Transverse colon (tissue), 3 donors: Measurements from ENCODE around the gene TMEM209.

Experiments used
- POLR2A ChIP-seq: fragments of 450-650 bp; IDR thresholded peaks from one replicate; pipeline ENCODE4 v1.6.1; 2016; ENCODE audit warnings: antibody characterized with exemption, mild to moderate bottlenecking, moderate library complexity
- TF ChIP-seq, protein P1 (sequence below), 5 experiments: fragments of 200-600 bp in 3 of 5; fragments of 450-650 bp in 2 of 5; sonication (generic) in 3 of 5; IDR thresholded peaks; 1 replicate in 2 of 5; 2 replicates in 3 of 5; pipeline ENCODE4 v1.5.1; 2016 to 2017; ENCODE audit warnings: antibody characterized with exemption in 5 of 5, inconsistent platforms in 3 of 5, mild to moderate bottlenecking in 2 of 5, moderate library complexity in 1 of 5

DNA sequence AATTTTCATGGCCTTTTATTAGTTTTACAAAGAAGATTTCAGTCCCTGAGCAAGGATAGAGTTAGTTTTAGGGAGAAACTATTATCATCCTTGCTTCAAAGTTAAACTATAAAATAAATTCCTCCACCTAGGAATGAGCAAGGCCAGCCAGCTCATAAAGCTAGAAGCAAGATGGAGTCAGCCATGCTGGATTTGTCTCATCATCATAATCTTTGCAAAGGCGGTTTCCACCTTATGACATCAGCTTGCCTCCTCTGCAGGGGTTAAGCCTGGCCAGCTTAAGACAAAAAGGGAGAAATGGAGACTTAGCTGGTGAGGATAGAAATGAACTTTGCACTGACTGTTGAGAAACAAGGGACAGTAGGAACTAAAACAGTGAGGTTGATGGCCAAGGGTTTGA lies 21.1 kb upstream of the TMEM209 start:
- no peak for TF ChIP-seq POLR2A
- TF ChIP-seq, protein P1, sequence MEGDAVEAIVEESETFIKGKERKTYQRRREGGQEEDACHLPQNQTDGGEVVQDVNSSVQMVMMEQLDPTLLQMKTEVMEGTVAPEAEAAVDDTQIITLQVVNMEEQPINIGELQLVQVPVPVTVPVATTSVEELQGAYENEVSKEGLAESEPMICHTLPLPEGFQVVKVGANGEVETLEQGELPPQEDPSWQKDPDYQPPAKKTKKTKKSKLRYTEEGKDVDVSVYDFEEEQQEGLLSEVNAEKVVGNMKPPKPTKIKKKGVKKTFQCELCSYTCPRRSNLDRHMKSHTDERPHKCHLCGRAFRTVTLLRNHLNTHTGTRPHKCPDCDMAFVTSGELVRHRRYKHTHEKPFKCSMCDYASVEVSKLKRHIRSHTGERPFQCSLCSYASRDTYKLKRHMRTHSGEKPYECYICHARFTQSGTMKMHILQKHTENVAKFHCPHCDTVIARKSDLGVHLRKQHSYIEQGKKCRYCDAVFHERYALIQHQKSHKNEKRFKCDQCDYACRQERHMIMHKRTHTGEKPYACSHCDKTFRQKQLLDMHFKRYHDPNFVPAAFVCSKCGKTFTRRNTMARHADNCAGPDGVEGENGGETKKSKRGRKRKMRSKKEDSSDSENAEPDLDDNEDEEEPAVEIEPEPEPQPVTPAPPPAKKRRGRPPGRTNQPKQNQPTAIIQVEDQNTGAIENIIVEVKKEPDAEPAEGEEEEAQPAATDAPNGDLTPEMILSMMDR (IDR thresholded peaks at IDR 0.05), result no peak
